Gastrocnemius medialis (tissue), 4 donors: ENCODE measurements around the gene PGPEP1. TPM values are rescaled to one million over a fixed set of nuclear protein-coding genes. Genes with fewer than 3 reads are reported as not detected.

ENCODE experiments used
- ATAC-seq, 2 donors: fragments of 150-250 bp; one replicate each; pipeline ENCODE4 v1.9.1; 2016
- DNase-seq, 2 donors: peaks; one replicate each; pipeline ENCODE4 v3.0.0-alpha.2; 2019
- H3K27ac ChIP-seq, 4 donors: fragments of 200-600 bp; sonication (generic); 1 replicate in 1 of 4; 2 replicates in 3 of 4; pipeline ENCODE4 v1.5.1; 2016 to 2018; ENCODE audit warnings: mild to moderate bottlenecking in 2 of 4, moderate library complexity in 1 of 4
- H3K27me3 ChIP-seq, 3 donors: fragments of 200-600 bp; sonication (generic) in 2 of 3; 1 replicate in 1 of 3; 2 replicates in 2 of 3; pipeline versions ENCODE4 v1.5.1 to v1.6.0; 2016 to 2019; ENCODE audit warnings: mild to moderate bottlenecking in 1 of 3, moderate library complexity in 1 of 3
- H3K36me3 ChIP-seq, 2 donors: fragments of 200-600 bp; sonication (generic) in 1 of 2; one replicate each; pipeline ENCODE4 v1.5.1; 2017 to 2018
- H3K4me1 ChIP-seq, 2 donors: fragments of 200-600 bp; sonication (generic) in 1 of 2; one replicate each; pipeline ENCODE4 v1.5.1; 2016 to 2017; ENCODE audit warnings: mild to moderate bottlenecking in 2 of 2
- H3K4me3 ChIP-seq, 4 donors: fragments of 200-600 bp; sonication (generic) in 3 of 4; 1 replicate in 1 of 4; 2 replicates in 3 of 4; pipeline ENCODE4 v1.5.1; 2016 to 2019; ENCODE audit warnings: mild to moderate bottlenecking in 2 of 4
- H3K9me3 ChIP-seq, 3 donors: fragments of 200-600 bp; sonication (generic) in 2 of 3; 1 replicate in 1 of 3; 2 replicates in 2 of 3; pipeline ENCODE4 v1.5.1; 2016 to 2019
- CTCF ChIP-seq, 5 experiments: fragments of 450-650 bp in 3 of 5; fragments of 200-600 bp in 2 of 5; sonication (generic) in 2 of 5; IDR thresholded peaks in 4 of 5; conservative IDR thresholded peaks in 1 of 5; 1 replicate in 4 of 5; 2 replicates in 1 of 5; pipeline ENCODE4 v1.5.1; 2016 to 2019; ENCODE audit warnings: antibody characterized with exemption in 5 of 5, mild to moderate bottlenecking in 3 of 5, moderate library complexity in 3 of 5
- POLR2A ChIP-seq, 2 donors: fragments of 450-650 bp; IDR thresholded peaks; one replicate each; pipeline ENCODE4 v1.6.1; 2017; ENCODE audit warnings: antibody characterized with exemption in 2 of 2, mild to moderate bottlenecking in 2 of 2, moderate library complexity in 2 of 2
- in situ Hi-C, 4 donors: fragments of 200-750 bp; cut with MboI; loops; one replicate each; pipeline versions ENCODE4 v1.15.0 to v1.8.0; 2017; ENCODE audit warnings: low sequenced_read_pairs in 4 of 4
- intact Hi-C: fragments of 100-400 bp; cut with DNase I; formaldehyde crosslinking; loops from one replicate; pipeline ENCODE4 v1.15.1; 2023; ENCODE audit warnings: low total_unique reads
- total RNA-seq, 4 donors: library from RNA; depleted of rRNA; stranded (reverse); fragments of >200 nt; gene quantifications; one replicate each; pipeline versions ENCODE4 v1.1.0 to v1.2.3, GENCODE V29; 2016

PGPEP1 gene
- total RNA-seq, 4 donors from 2014 or later: 11.7 to 42.3 (median 23.6) TPM

- H3K27me3 ChIP-seq: no peaks in the 10 kb centered on the region
- DNase-seq (no peak), ATAC-seq (no peak)
- peaks cover 0 to 37% of the 10 kb centered on the region in 2 donors for H3K36me3 ChIP-seq
- no peak overlapping the region for H3K27ac ChIP-seq
- intact Hi-C loops: no loop called here
- no peak overlapping the region for H3K4me3 ChIP-seq
- H3K9me3 ChIP-seq: no peaks in the 10 kb centered on the region
- in situ Hi-C loops: no loop called here
- TF ChIP-seq CTCF (IDR thresholded peaks at IDR 0.05 in 4 of 5, conservative IDR thresholded peaks at IDR 0.05 in 1 of 5) (no peak), POLR2A (IDR thresholded peaks at IDR 0.05) (no peak)
- peaks cover 12 to 15% of the 10 kb centered on the region in 2 donors for H3K4me1 ChIP-seq
These were observed 28.8 kb upstream of the PGPEP1 start for GRCh38 chr19:18311502-18312091.

- Histone ChIP-seq H3K27me3 (no peaks in the 10 kb centered on the region), H3K9me3 (no peaks in the 10 kb centered on the region), H3K4me3 (no peak overlapping the region), H3K27ac (no peak overlapping the region), H3K4me1 (peaks cover 8 to 15% of the 10 kb centered on the region in 2 donors), H3K36me3 (peaks cover 0 to 37% of the 10 kb centered on the region in 2 donors)
- TF ChIP-seq POLR2A (IDR thresholded peaks at IDR 0.05) (no peak), CTCF (IDR thresholded peaks at IDR 0.05 in 4 of 5, conservative IDR thresholded peaks at IDR 0.05 in 1 of 5) (no peak)
- intact Hi-C loops (no loop called here), in situ Hi-C loops (no loop called here)
- ATAC-seq (no peak), DNase-seq (no peak)
These were observed 28.3 kb upstream of the PGPEP1 start for GRCh38 chr19:18312092-18312534.

GRCh38 chr19:18313398-18313797 is 27.0 kb upstream of the PGPEP1 start:
- H3K27me3 ChIP-seq: no peaks in the 10 kb centered on the region
- ATAC-seq (no peak), DNase-seq (no peak)
- no peaks in the 10 kb centered on the region for H3K9me3 ChIP-seq
- no peak overlapping the region for H3K27ac ChIP-seq
- peaks cover 0 to 37% of the 10 kb centered on the region in 2 donors for H3K36me3 ChIP-seq
- intact Hi-C loops: no loop called here
- in situ Hi-C loops: no loop called here
- H3K4me3 ChIP-seq: no peak overlapping the region
- peaks cover 5 to 6% of the 10 kb centered on the region in 2 donors for H3K4me1 ChIP-seq
- TF ChIP-seq POLR2A (IDR thresholded peaks at IDR 0.05) (no peak), CTCF (IDR thresholded peaks at IDR 0.05 in 4 of 5, conservative IDR thresholded peaks at IDR 0.05 in 1 of 5) (no peak)

- peaks cover 27 to 33% of the 10 kb centered on the region in 2 donors for H3K4me1 ChIP-seq
- no peak for TF ChIP-seq POLR2A (IDR thresholded peaks at IDR 0.05)
- DNase-seq (no peak), ATAC-seq (no peak)
- in situ Hi-C loops: no loop called here
- no peak overlapping the region for H3K4me3 ChIP-seq
- intact Hi-C loops: no loop called here
- peak overlapping the region; percentile 40 to 95 (median 69) for H3K27ac ChIP-seq
- no peaks in the 10 kb centered on the region for H3K9me3 ChIP-seq
- H3K36me3 ChIP-seq: peaks cover 0 to 14% of the 10 kb centered on the region in 2 donors
- no peaks in the 10 kb centered on the region for H3K27me3 ChIP-seq
These were observed 22.2 kb upstream of the PGPEP1 start for GRCh38 chr19:18317961-18318800.

GRCh38 chr19:18319591-18320135 is 20.7 kb upstream of the PGPEP1 start:
- Histone ChIP-seq H3K27me3 (no peaks in the 10 kb centered on the region), H3K27ac (peak overlapping the region in 3 of 4 donors; percentile 39 to 95 (median 72)), H3K4me3 (no peak overlapping the region), H3K36me3 (peaks cover 0 to under 1% of the 10 kb centered on the region in 2 donors), H3K4me1 (peaks cover 40 to 45% of the 10 kb centered on the region in 2 donors), H3K9me3 (no peaks in the 10 kb centered on the region)
- TF ChIP-seq CTCF (IDR thresholded peaks at IDR 0.05 in 4 of 5, conservative IDR thresholded peaks at IDR 0.05 in 1 of 5) (no peak), POLR2A (IDR thresholded peaks at IDR 0.05) (no peak)
- DNase-seq: no peak
- ATAC-seq: no peak
- intact Hi-C loops (loop anchor here (5.0 kb wide), 1 partner anchor 112 kb away; no protein-coding TSS in a partner anchor), in situ Hi-C loops (loop anchor here in 2 of 4 donors (5.0 to 10.0 kb wide), 2 partner anchors 42 to 125 kb away; partner anchors contain the start of gene MPV17L2 (in 1 of the 2))
